GM19099 (cell line): ENCODE results near the gene QRICH2.

Experiments used
- POLR2A ChIP-seq: IDR thresholded peaks from 3 replicates; pipeline ENCODE4 v1.6.1; 2011; ENCODE audit warnings: low read depth; ENCODE audit not compliant: insufficient read length; ENCODE audit errors: extremely low read depth

Gene QRICH2

DNA sequence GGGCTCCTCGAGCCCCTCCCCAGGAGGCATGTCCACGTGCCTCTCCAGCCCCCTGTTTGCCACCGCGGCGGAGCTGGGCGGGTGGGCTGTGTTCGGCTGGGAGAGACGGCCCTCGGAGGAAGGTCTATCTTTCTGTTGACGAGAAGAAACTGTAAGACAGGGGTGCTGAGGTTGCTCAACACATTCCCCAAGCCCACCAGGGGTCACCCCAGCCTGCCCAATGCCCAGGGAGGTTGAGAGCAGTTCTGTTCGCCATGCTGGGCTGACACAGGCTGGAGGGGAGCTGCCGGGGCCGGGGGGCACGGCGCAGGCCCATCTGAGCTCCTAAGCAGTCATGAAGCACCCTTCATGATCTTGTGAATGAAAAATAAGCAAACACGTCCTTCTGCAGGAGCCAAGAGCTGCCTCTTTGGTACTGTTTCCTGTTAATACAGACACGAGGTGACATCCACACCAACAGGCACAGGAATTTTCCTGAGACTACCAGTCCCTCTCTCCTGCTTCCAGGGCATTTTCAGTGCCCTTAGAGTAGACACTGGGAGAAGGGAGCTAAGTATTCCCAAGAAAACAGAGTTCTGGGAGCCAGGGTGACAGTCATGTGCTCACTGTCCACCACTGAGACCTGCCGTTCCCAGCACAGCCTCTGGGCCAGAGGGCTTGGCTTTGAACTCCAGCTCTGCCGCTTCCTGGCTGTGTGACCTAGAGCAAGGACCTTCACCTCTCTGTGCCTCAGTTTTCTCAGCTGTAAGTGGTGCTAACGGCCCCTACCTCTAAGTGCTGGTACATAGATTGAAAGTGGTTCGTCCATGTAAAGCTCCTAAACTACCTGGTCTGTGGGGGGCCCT, 33.7 kb downstream of the QRICH2 start:
- no peak for TF ChIP-seq POLR2A

DNA sequence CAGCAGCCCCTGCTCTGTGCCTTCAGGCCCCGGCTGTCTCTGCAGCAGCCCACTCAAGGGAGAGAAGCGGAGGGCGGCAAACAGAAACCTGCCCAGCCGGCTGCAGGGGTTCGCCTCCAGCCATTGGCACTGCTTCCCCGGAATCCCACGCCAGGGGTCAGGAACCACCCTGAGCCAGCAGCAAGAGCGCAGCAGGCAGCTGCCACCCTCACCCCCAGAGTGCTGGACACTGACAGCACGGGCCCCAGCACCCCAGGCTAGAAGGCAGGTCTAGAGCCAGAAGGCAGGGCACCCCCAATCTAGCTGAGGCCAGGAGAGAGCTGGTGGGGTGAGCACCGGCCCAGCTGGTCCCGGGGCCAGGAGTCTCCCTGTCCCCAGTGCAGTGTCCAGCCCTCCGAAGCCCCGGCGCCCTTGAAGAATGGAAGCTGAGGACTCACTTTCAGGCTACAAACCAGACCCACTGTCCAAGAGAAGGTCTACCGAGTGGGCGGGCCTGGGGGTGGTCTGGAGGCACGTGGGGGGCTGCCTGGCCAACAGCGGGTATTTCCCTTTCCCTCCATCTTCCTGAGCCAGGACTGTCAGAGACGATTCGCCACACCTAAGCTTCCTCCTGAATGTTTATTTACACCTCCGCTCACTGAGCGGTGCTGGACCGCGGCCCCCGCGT, 34.5 kb downstream of the QRICH2 start:
- TF ChIP-seq POLR2A = no peak

DNA sequence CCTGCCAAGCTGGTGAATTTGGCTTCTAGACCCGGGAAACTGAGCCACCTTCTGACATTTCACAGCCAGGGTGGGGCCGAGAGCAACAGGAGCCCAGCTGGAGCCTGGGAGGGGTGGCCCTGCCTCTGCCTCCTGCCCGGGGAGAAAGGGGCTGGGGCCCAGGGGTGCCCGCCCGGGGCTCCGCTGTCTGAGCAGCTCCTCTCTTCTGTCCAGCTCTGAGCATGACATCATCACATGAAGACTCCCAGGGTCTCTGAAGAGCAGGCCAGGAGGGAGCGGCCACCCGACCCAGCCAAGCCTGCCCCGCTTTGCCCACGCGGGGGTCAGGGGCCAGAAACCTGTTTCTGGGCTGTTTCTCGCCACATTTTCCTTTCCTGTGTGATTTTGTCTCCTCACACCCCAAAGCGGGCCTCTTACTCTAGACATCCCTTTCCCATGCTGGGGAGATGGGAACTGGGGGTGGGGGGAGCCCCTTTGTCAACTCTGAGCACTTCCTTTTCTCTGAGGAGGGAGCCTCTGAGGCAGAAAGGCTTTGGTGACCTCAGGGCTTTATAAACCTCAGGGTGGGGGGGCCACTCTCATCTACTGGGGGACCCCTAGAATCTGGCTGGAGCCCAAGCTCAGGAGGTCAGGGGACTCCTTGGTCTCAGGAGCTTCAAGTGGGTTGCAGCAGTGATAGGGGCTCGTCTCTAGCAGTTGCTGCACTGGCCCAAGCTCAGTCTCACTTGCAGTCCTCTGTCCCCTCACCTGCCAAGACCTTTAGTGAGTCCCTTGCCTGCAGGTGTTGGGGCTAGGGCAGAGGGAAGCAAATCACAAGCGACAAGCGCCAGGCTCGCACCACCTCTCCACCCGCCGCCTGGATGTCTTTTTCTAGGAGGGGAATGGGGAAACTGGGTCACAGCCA, 35.3 kb downstream of the QRICH2 start:
- TF ChIP-seq POLR2A = peak; percentile 12

DNA sequence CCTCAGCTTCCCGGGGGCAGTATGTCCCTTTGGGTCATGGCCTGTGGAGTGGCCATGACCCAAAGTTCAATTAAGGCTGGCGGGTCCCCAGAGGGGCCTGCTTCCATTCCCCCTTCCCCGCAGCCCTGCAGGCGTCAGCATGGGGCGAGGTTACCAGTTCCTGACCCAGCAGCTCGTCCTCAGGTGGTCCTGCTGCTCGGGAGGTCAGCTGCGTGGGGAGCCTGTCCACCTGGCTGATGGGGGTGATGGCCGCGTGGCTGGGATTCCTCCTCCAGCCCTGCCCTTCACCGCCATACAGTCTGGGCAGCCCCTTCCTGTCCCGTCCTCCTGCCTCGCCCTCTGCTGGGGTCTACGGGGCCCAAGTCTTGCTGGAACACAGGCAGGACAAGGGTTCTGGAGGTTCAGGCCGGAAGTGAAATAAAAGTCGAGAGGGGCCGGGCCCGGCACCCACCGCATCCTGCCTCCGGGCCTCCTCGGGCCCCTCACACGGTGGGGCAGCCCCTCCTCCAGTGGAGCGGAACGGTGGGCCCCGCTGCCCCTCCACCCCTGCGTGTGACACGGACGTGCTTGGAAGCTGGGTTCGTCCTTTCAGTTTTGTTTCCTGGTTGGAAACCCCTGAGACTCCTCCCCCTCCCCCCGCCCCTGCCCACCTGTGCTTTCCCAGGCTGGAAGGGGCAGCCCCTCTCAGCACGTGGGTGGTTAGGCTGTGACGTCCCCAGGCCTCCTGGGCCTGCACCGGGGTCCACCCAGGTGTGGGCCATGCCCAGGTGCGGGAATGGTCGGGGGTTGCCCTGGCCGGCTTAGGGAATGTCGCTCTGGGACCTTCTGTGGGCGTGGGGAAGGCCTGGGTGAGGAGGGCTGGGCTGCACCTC, 36.2 kb downstream of the QRICH2 start:
- TF ChIP-seq POLR2A = peak; percentile 82

DNA sequence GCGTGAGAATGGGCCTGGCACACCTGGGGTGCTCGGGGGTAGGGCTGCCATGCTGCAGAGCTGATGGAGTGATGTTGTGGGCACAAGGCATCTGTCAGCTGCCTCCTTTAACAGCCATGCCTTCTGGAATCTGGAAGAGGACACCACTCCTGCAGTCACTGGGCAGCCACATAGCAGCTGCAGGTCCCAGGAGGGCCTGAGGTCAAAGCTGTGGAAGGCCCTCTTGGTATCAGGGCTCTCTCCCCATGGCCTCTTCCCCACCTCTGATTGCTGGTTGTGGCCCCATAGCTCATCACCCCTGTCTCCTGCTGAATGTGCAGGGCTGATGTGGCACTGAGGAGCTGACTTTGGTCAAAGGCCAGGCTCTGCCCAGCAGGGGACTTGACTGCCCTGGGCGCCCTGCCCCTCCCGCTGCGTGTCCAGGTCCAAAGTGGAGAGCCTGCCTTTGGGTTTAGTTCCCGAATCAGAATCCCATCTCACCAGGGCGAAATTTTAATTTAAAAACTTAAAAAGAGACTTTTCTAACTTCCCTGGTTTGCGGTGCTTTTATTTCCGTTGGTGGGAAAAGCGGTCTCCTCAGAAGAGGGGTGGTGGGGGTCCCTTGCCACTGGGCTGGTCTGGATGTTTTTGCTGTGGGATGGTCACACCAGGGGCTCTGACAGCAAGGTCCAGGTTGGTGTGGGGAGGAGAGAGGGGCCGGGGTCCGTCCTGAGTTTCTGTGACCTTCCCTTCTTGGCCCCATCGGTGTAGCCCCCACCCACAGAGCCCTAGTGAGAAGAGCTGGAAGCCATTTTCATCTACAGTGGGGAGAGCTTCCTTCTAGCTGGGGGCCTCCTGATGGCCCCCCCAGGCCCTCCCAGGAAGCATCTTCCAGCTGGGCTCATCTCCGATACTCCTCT, 37.1 kb downstream of the QRICH2 start:
- TF ChIP-seq POLR2A = peak; percentile 60

DNA sequence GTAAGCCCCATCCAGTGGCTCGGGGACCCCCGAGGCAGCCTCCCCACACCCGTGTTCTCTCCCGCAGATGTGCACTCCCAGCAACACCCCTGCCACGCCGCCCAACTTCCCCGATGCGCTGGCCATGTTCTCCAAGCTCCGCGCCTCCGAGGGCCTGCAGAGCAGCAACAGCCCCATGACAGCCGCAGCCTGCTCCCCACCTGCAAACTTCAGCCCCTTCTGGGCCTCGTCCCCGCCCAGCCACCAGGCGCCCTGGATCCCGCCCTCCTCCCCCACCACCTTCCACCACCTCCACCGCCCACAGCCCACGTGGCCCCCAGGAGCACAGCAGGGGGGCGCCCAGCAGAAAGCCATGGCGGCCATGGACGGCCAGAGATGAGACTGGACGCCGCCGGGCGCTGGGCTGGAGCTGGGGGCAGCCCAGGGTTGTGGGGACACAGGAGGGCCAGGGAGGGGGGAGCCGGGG, 37.9 kb downstream of the QRICH2 start:
- TF ChIP-seq POLR2A = peak; percentile 16

DNA sequence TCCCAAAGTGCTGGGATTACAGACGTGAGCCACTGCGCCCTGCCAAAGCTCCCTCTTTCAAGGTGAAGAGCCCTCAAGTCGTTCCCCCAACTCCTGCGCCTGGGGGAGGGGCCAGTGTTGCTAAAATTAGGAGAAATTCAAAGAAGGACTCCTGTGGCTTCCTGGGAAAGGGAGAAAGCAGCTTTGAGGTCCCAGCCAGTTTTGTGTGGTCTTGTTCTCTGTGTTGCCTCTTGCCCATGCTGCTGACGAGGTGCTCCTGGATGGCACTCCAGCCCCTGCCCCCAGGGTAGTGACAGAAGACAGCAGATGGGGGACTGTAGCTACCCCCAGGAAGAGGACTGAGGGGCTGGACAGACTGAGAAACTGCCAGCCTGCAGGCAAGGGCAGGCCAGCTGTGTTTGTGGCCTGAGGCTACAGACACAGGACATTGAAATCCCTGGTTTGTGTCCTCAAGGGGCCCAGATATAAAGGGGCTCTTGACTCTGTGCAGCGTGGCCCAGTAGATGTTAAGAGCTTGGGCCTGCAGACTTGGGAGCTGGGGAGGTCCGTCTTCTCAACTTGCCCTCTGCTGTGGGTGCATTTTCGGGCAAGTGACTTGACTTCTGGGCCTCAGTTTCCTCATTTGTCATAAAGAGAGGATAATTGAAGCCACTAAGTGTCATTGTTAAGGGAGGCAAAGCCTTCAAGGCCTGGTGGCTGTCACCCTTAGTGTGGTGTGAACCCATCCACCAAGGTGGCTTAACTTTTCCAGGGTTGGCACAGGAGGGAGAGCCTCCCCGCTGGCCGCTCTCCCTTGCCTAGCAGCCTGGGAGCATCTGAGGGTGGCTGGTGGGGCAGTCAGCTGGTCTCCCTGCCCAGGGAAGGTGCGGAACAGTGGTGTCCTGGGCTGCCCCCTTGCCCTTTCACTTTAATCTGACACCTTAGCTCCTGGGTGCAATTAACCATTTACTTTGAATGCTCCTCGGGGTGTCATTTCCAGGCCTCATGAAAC, 38.8 kb downstream of the QRICH2 start:
- peak; percentile 57 for TF ChIP-seq POLR2A

DNA sequence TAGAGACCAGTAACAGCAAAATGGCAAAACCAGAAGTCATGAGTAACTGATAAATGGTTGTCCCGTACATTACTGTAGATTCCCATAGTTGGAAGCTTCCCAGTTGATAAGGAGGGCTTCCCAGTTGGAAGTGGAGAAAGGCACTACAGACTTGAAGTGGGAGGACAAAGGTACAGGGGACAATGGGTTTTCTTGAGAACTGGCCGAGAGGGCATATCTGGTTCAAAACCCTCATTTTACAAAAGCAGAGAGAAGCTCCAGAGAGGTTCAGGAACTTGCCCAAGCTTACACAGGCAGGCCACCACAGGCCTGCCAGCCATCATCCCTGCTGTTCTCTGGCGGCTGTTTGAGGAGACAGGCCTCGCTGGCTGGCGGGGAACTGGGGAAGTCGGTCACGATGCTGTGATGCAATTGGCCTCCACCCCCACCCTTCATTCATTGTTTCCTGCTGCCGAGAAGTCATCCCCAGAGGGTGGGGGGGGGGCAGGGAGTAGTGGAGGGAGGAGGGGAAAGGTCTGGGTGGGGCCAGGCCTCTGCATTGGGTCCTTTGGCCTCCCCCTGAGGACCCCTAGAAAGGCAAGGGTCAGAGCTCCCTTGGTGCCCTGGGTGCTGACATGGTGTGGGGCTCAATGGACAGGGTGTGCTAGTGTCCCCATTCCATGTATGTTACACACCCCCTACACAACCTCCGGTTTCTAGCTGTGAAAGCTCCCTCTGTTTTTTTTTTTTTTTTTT, 39.9 kb downstream of the QRICH2 start:
- peak; percentile 80 for TF ChIP-seq POLR2A

DNA sequence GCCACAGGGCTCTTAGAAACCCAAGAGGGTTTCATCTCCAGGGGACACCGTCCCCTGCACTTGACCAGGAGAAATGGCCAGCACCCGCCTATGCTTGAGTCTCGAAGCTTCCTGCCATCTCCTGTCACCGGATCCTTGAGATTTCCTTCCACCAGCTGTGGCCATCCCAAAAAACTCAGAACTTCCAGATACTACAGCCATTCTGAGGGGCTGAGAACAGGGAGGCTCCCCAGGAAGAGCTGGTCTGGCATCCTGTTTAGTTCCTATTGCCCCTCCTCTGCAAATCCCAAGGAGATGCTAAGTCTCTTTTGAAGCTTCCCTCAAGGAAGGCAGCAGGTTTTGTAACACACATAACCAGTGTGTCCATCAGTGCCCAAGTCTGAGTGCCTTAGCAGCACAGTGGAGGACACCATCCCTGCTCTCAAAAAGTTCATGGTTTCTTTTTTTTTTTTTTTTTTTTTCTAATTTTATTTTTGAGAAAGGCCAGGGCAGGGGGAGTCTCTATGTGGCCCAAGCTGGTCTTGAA, 41.0 kb downstream of the QRICH2 start:
- no peak for TF ChIP-seq POLR2A

DNA sequence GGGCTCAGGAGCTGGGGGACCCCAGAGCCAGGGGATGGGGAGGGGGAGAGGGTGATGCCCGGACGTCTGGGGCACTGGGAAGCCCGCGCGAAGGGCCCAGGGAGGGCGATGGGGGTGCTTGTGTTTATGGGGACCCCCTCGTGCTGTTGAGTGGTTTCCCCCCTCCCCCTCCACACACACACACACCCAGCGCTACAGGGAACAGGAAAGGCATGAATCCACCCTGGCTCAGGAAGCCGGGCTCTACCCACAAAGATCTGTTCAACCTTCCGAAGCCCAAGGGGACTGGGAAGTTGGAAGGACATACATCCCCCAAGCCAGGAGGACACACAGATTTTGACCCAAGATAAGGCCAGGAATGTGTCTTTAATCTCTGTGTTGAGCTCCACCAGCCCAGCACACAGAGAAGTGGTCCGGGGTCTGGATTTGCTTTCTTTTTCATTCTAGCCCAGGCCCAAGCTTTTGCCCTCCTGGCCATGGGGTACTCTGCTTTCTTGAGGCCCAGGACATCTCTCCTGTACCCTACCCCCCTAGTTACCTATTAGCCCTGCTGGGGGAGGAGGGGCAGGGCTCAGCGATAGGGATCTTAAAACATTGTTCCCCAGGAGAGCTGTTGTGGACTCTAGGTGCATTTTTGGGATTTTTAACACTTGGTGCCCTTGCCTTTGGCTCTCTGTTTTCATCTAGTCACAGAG, 41.7 kb downstream of the QRICH2 start:
- no peak for TF ChIP-seq POLR2A
